ENCODE data around the gene CEACAM19. TPM values are rescaled to one million over a fixed set of nuclear protein-coding genes. Genes with fewer than 3 reads are reported as not detected.

Gene CEACAM19
- total and polyA plus RNA-seq, 2 of the 13 experiments (the other 11 are each of a cell fraction or from before 2014, with no cell fraction given): 1.3 to 4.0 TPM

DNA sequence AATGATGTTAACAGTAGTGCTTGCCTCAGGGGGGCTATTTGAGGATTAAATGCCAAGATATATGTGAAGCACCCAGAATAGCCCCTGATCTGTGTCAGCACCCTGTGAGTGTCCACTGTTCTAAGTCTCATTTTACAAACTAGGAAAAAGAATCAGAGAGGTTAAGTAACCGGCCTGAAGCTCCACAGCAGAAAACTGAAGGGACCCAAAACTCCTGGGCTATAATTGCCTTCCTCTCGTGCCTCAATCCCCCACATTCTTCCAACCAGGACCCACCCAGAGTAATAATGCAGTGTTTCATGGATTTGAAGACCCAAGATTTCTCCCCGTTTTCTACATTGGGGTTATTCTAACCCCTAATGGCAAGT, 25.2 kb upstream of the CEACAM19 start (continued):
- TF ChIP-seq, protein P1, sequence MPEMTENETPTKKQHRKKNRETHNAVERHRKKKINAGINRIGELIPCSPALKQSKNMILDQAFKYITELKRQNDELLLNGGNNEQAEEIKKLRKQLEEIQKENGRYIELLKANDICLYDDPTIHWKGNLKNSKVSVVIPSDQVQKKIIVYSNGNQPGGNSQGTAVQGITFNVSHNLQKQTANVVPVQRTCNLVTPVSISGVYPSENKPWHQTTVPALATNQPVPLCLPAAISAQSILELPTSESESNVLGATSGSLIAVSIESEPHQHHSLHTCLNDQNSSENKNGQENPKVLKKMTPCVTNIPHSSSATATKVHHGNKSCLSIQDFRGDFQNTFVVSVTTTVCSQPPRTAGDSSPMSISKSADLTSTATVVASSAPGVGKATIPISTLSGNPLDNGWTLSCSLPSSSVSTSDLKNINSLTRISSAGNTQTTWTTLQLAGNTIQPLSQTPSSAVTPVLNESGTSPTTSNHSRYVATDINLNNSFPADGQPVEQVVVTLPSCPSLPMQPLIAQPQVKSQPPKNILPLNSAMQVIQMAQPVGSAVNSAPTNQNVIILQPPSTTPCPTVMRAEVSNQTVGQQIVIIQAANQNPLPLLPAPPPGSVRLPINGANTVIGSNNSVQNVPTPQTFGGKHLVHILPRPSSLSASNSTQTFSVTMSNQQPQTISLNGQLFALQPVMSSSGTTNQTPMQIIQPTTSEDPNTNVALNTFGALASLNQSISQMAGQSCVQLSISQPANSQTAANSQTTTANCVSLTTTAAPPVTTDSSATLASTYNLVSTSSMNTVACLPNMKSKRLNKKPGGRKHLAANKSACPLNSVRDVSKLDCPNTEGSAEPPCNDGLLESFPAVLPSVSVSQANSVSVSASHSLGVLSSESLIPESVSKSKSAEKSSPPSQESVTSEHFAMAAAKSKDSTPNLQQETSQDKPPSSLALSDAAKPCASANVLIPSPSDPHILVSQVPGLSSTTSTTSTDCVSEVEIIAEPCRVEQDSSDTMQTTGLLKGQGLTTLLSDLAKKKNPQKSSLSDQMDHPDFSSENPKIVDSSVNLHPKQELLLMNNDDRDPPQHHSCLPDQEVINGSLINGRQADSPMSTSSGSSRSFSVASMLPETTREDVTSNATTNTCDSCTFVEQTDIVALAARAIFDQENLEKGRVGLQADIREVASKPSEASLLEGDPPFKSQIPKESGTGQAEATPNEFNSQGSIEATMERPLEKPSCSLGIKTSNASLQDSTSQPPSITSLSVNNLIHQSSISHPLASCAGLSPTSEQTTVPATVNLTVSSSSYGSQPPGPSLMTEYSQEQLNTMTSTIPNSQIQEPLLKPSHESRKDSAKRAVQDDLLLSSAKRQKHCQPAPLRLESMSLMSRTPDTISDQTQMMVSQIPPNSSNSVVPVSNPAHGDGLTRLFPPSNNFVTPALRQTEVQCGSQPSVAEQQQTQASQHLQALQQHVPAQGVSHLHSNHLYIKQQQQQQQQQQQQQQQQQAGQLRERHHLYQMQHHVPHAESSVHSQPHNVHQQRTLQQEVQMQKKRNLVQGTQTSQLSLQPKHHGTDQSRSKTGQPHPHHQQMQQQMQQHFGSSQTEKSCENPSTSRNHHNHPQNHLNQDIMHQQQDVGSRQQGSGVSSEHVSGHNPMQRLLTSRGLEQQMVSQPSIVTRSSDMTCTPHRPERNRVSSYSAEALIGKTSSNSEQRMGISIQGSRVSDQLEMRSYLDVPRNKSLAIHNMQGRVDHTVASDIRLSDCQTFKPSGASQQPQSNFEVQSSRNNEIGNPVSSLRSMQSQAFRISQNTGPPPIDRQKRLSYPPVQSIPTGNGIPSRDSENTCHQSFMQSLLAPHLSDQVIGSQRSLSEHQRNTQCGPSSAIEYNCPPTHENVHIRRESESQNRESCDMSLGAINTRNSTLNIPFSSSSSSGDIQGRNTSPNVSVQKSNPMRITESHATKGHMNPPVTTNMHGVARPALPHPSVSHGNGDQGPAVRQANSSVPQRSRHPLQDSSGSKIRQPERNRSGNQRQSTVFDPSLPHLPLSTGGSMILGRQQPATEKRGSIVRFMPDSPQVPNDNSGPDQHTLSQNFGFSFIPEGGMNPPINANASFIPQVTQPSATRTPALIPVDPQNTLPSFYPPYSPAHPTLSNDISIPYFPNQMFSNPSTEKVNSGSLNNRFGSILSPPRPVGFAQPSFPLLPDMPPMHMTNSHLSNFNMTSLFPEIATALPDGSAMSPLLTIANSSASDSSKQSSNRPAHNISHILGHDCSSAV (CRISPR knock-in tag; IDR thresholded peaks at IDR 0.05; ENCODE audit: borderline replicate concordance): no peak
- TF ChIP-seq ZMYM3 (CRISPR knock-in tag; IDR thresholded peaks at IDR 0.05): peak; percentile 10; the same call in 1 of the 2 replicates

DNA sequence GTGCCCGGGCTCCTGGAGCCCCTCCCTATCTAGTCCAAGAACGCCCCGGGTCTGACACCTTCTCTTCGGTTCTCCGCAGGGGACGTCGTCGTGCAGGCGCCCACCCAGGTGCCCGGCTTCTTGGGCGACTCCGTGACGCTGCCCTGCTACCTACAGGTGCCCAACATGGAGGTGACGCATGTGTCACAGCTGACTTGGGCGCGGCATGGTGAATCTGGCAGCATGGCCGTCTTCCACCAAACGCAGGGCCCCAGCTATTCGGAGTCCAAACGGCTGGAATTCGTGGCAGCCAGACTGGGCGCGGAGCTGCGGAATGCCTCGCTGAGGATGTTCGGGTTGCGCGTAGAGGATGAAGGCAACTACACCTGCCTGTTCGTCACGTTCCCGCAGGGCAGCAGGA, 24.1 kb upstream of the CEACAM19 start:
- in situ Hi-C loops (cut with HindIII; ENCODE audit: extremely low pct_ligation_motif_present, low pct_unique_long_range_greater_than_20kb) (no loop called here), intact Hi-C loops (cut with micrococcal nuclease; ENCODE audit: unreplicated experiment) (no loop called here)
- peaks cover 27% of the 10 kb centered on the region for H3K4me1 ChIP-seq (ENCODE audit: insufficient read depth, low read length)
- no TSS peak for BruUV-seq (replicated peaks)
- no peak overlapping the region for H2AFZ ChIP-seq (ENCODE audit: low read length)
- no peaks in the 10 kb centered on the region for H3K9me3 ChIP-seq (ENCODE audit: low read length)
- no peak overlapping the region for H3K27ac ChIP-seq (ENCODE audit: extremely low read length, insufficient read depth, low read length)
- no peak overlapping the region for H3K4me3 ChIP-seq (replicated peaks in 1 of 3; ENCODE audit: insufficient read depth in 1 of 3, low read depth in 2 of 3, low read length in 3 of 3)
- H4K20me1 ChIP-seq (ENCODE audit: insufficient read depth, low read length): peaks cover 13% of the 10 kb centered on the region
- TF ChIP-seq RBFOX2 (IDR thresholded peaks at IDR 0.05; ENCODE audit: low read depth, low read length): peak; percentile 73
- no peak for TF ChIP-seq POLR2AphosphoS2 (IDR thresholded peaks at IDR 0.05; ENCODE audit: low read depth, low read length)
- TF ChIP-seq GATAD1 (CRISPR knock-in tag; IDR thresholded peaks at IDR 0.05): no peak
- TF ChIP-seq, protein P2, sequence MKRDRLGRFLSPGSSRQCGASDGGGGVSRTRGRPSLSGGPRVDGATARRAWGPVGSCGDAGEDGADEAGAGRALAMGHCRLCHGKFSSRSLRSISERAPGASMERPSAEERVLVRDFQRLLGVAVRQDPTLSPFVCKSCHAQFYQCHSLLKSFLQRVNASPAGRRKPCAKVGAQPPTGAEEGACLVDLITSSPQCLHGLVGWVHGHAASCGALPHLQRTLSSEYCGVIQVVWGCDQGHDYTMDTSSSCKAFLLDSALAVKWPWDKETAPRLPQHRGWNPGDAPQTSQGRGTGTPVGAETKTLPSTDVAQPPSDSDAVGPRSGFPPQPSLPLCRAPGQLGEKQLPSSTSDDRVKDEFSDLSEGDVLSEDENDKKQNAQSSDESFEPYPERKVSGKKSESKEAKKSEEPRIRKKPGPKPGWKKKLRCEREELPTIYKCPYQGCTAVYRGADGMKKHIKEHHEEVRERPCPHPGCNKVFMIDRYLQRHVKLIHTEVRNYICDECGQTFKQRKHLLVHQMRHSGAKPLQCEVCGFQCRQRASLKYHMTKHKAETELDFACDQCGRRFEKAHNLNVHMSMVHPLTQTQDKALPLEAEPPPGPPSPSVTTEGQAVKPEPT (CRISPR knock-in tag; IDR thresholded peaks at IDR 0.05; ENCODE audit: low read depth): no peak
- TF ChIP-seq AGO2 (optimal IDR thresholded peaks at IDR 0.05; ENCODE audit: low read depth, low read length): peak; percentile 89
- TF ChIP-seq, protein P3, sequence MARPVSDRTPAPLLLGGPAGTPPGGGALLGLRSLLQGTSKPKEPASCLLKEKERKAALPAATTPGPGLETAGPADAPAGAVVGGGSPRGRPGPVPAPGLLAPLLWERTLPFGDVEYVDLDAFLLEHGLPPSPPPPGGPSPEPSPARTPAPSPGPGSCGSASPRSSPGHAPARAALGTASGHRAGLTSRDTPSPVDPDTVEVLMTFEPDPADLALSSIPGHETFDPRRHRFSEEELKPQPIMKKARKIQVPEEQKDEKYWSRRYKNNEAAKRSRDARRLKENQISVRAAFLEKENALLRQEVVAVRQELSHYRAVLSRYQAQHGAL (CRISPR knock-in tag; IDR thresholded peaks at IDR 0.05; ENCODE audit: not compliant biosample characterization): no peak
- WGBS (ENCODE audit: low lambda C conversion rate): 97% methylated on average over 30 of the region's 31 CpGs
- peaks cover 24% of the 10 kb centered on the region for H3K79me2 ChIP-seq (ENCODE audit: insufficient read depth, low read length)
- H3K27me3 ChIP-seq (ENCODE audit: control insufficient read depth in 1 of 2, insufficient read depth in 2 of 2, low read length in 2 of 2): no peaks in the 10 kb centered on the region; a peak in 1 of 5 replicates
- peaks cover 24 to 51% of the 10 kb centered on the region in 2 experiments for H3K36me3 ChIP-seq (replicated peaks in 1 of 2; ENCODE audit: control insufficient read depth in 1 of 2, insufficient read depth in 2 of 2, low read length in 2 of 2)
- CTCF ChIA-PET (ENCODE audit: low intra/inter-chr PET ratio, low total read pairs): no interaction called here
- POLR2A ChIA-PET: interaction anchor here (1.6 to 3.5 kb wide), 3 partner anchors 21 to 35 kb away, joined by 3 to 20 read pairs (median 4); partner anchors contain the start of gene IGSF23
- ATAC-seq (no peak), FAIRE-seq (no peak), DNase-seq (ENCODE audit: low spot score) (no peak)
- no peak overlapping the region for H3K4me2 ChIP-seq (ENCODE audit: low read depth, low read length)
- H3K9ac ChIP-seq (ENCODE audit: insufficient read depth, low read depth, low read length): no peak overlapping the region
